ENCODE results near the gene CDK16. TPM values are rescaled to one million over a fixed set of nuclear protein-coding genes. Genes with fewer than 3 reads are reported as not detected.
A peak's percentile ranks its signal among the peaks of the same experiment; 100 is the strongest.

Gene CDK16
- 100 to 1,000 TPM in 1 of 2 donors, 10 to 100 TPM in 1; 95.0 to 147 TPM for total RNA-seq

DNA sequence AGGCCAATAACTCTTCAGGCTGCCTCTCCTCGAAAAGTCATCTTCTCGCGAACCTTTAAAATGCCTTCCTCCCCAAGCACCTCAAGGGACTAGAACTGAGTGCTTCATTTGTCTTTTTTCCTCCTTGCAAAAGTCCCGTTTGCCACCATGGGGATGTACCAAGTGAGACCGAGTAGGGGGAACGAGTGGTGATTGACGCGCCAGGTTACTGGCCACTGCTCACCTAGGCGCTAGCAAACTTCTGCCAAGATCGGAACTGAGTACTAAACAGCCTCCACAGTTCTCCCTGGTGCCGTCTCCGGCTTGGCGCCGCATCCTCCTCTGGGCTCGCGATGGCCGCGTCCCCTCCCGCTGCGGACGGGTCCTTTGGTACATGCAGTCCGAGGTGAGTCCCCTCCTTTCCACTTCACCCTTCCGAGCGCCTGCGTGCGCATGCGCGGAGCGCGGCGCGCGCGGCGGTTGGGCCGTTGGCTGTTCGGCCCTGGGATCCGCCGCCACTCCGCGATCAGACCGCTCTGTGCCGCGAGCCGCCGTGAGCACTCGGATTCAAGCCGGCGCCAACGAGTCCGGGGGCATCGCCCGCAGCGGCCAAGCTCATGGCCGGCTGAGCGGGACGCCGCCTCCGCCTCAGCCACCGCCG, at the start of gene CDK16:
TSS of gene CDK16 (plus strand) at position 402 of the 640 bp plus-strand sequence. CDS start 4,877 bp downstream, outside the sequence.
- intact Hi-C loops (cut with DNase I) = no loop called here
- H3K4me1 ChIP-seq = no peaks in the 10 kb centered on the region
- H3K4me3 ChIP-seq = peak within 1 kb of the TSS; percentile 93
- H3K9ac ChIP-seq (ENCODE audit: low read depth in 2 of 2, low read length in 2 of 2) = peak within 1 kb of the TSS; percentile 76 to 97
- peak; percentile 85 for DNase-seq
- TF ChIP-seq, protein P1, sequence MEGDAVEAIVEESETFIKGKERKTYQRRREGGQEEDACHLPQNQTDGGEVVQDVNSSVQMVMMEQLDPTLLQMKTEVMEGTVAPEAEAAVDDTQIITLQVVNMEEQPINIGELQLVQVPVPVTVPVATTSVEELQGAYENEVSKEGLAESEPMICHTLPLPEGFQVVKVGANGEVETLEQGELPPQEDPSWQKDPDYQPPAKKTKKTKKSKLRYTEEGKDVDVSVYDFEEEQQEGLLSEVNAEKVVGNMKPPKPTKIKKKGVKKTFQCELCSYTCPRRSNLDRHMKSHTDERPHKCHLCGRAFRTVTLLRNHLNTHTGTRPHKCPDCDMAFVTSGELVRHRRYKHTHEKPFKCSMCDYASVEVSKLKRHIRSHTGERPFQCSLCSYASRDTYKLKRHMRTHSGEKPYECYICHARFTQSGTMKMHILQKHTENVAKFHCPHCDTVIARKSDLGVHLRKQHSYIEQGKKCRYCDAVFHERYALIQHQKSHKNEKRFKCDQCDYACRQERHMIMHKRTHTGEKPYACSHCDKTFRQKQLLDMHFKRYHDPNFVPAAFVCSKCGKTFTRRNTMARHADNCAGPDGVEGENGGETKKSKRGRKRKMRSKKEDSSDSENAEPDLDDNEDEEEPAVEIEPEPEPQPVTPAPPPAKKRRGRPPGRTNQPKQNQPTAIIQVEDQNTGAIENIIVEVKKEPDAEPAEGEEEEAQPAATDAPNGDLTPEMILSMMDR (IDR thresholded peaks at IDR 0.05) = no peak
- H3K9me3 ChIP-seq = no peaks in the 10 kb centered on the region
- H3K27me3 ChIP-seq = no peaks in the 10 kb centered on the region
- H3K36me3 ChIP-seq = peaks cover 12% of the 10 kb centered on the region
- peak within 1 kb of the TSS; percentile 89 for H3K27ac ChIP-seq

- DNase-seq = no peak
- no peaks in the 10 kb centered on the region for H3K9me3 ChIP-seq
- H3K27ac ChIP-seq = no peak overlapping the region
- intact Hi-C loops (cut with DNase I) = no loop called here
- TF ChIP-seq, protein P1 (IDR thresholded peaks at IDR 0.05) = no peak
- no peak overlapping the region for H3K9ac ChIP-seq (ENCODE audit: low read depth in 2 of 2, low read length in 2 of 2)
- H3K36me3 ChIP-seq = no peaks in the 10 kb centered on the region
- H3K4me3 ChIP-seq = no peak overlapping the region
- peaks cover 4% of the 10 kb centered on the region for H3K27me3 ChIP-seq
- no peaks in the 10 kb centered on the region for H3K4me1 ChIP-seq
These were observed 49.2 kb upstream of the CDK16 start for GRCh38 chrX:47169273-47169672.

DNA sequence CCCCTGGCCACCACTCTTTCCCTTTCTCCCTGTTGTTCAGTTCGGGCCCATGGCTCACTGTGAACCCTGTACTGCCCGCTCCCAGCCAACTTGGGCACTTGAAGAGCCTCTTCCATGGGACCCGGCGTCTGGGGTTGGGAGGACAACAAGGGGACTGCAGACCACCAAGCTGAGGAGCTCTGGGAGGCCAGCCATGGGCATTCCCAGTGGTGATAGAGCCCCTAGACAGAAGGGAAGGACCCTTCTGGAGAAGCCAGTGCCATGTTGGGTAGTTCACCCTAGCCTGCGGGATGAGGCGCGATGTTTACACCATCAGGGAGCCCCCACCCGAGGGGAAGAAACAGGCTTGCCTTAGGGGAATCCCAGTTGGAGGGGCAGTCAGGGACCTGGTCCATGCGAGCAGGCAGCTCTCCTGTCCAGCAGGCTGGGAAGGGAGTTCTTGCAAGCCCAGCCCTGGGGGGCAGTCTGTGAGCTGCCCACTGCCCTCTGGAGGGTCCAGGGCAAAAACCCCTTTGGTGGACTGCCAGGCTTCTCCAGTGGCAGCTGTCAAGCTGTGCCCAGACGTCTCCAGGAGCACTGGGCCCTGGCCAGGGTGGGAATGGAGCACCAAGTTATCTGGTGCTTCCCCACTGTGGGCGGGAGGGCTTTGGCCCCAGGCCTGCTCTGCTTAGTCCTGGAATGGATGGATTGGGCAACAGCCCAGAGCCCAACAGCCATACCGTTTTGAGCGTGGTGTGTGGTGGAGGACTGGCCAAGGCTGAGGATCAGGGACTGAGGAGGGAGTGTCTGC, 48.6 kb upstream of the CDK16 start:
- TF ChIP-seq, protein P1 (IDR thresholded peaks at IDR 0.05) = no peak
- Histone ChIP-seq H3K36me3 (no peaks in the 10 kb centered on the region), H3K4me3 (no peak overlapping the region), H3K27ac (no peak overlapping the region), H3K9me3 (no peaks in the 10 kb centered on the region), H3K9ac (ENCODE audit: low read depth in 2 of 2, low read length in 2 of 2) (no peak overlapping the region), H3K4me1 (no peaks in the 10 kb centered on the region), H3K27me3 (peaks cover 4% of the 10 kb centered on the region)
- DNase-seq = no peak
- intact Hi-C loops (cut with DNase I) = no loop called here

- Histone ChIP-seq H3K36me3 (no peaks in the 10 kb centered on the region), H3K9me3 (no peaks in the 10 kb centered on the region), H3K27ac (no peak overlapping the region), H3K9ac (ENCODE audit: low read depth in 2 of 2, low read length in 2 of 2) (no peak overlapping the region), H3K4me1 (no peaks in the 10 kb centered on the region), H3K27me3 (peaks cover 4% of the 10 kb centered on the region), H3K4me3 (no peak overlapping the region)
- DNase-seq = no peak
- intact Hi-C loops (cut with DNase I) = no loop called here
- TF ChIP-seq, protein P1 (IDR thresholded peaks at IDR 0.05) = no peak
These were observed 47.4 kb upstream of the CDK16 start for GRCh38 chrX:47170861-47171692.

DNA sequence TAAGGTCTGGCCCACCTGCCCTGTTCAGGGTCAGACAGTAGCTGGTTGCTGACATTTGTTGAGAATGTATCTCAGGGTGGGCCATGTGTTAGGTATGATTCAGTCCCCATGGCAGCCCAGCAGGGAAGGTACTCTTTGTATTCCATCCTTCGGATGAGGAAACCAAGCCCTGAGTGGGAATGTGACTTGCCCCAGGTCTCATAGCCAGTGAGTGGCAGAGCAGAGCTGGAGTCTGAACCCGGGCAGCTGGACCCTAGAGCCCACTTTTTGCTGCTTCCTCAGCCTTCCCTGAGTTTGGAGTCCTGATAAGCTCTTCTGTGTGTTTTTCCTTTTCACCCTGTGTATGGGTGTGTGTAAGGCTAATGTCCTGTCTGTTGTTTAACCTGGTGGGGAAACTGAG, 46.5 kb upstream of the CDK16 start:
- no peak for DNase-seq
- Histone ChIP-seq H3K9ac (ENCODE audit: low read depth in 2 of 2, low read length in 2 of 2) (no peak overlapping the region), H3K9me3 (no peaks in the 10 kb centered on the region), H3K27me3 (peaks cover 4% of the 10 kb centered on the region), H3K27ac (no peak overlapping the region), H3K4me1 (no peaks in the 10 kb centered on the region), H3K36me3 (no peaks in the 10 kb centered on the region), H3K4me3 (no peak overlapping the region)
- TF ChIP-seq, protein P1 (IDR thresholded peaks at IDR 0.05) = no peak
- intact Hi-C loops (cut with DNase I) = no loop called here
